HG03342 (cell line): Measurements from ENCODE around the gene PLPPR5.
A peak's percentile ranks its signal among the peaks of the same experiment; 100 is the strongest.
"Not testable (repeated sequence)": the region's sequence is repeated elsewhere in the genome, so short reads cannot be mapped to it uniquely, and the experiment has no call there.

Experiments used
- ATAC-seq: cut with Tn5 transposase; IDR thresholded peaks from one replicate; pipeline ENCODE4 v1.9.1; 2021; ENCODE audit warnings: mild to moderate bottlenecking, moderate library complexity; ENCODE audit not compliant: unreplicated experiment

The PLPPR5 gene

DNA sequence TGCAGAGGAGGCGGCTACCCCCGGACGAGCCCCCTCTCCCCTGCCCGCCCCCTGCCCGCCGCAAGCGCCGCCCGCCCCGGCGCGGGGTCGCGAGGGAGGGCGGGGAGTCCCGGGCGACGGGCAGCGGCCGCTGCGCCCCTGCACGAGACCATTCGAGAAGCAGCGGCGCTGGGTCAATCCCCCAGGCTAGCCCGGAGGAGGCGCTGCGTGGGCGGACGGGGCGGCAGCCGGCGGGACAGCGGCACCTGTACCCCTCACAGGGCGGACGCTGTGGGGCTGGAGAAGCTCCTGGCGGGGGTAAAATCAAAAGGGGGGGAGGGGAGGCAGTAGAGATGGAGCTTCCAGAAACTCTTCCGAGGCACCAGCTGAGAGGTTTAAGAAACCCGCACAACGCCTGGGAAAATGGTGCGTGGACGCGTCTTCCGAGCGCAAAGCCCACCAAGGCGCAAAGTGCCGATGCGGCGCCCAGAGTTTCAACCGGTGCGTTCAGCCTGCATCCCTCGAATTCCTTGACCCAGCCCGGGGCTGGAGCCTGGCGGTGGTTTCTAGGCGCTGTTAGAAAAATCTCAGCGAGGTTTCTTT lies at the start of gene PLPPR5:
Gene PLPPR5 (minus strand): TSS at position 1 of the 582 bp plus-strand sequence. CDS start 190 bp downstream, outside the sequence.
- no peak for ATAC-seq

- ATAC-seq = no peak
Observed at GRCh38 chr1:99051611-99052283, 47.1 kb upstream of the PLPPR5 start.

DNA sequence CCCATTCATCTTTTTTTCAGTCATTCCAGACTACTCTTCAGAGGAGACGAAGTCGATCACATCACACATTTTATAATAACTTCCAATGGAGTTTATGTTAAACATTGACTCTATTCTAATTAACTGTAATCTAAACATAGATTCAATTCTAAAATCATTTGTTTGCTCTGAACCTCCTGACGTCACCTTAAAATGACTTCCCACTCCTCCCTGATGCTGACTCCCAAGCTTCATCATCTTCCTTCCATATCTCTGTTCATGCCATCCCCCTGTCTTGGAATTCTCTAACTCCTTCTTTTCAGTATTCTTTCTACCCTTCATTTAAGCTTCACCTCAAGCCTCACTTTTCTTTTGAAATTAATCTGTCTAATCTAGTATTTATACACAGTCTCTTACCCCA lies 45.1 kb upstream of the PLPPR5 start:
- no peak for ATAC-seq

DNA sequence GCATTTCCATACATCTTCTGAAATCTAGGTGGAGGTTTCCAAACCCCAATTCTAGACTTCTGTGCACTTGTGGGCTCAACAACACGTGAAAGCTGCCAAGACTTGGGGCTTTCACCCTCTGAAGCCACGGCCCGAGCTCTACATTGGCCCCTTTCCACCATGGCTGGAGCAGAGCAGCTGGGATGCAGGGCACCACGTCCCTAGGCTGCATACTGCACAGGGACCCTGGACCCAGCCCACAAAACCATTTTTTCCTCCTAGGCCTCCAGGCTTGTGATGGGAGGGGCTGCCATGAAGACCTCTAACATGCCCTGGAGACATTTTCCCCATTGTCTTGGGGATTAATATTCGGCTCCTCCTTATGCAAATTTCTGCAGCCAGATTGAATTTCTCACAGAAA lies 32.1 kb upstream of the PLPPR5 start:
- ATAC-seq = not testable (repeated sequence)

GRCh38 chr1:99018313-99018712 lies 13.7 kb upstream of the PLPPR5 start:
- ATAC-seq = no peak

DNA sequence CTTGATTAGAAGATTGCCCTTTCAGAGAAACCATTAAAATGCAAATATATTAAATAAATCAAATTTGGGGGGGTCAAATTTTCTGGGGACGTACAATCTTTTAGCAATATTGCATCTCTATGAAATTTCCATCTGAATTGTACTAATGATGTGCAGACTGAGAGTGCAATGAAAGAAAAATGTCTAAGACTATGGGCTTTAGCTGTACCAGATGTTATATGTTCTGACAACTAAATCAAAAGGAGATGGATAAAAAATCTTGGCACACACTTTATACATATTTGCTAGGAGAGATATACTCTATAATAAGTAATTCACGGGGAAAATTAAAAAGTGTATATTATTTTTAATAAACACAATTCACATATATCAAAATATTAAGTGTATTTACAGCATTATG lies 13.0 kb upstream of the PLPPR5 start:
- no peak for ATAC-seq

GRCh38 chr1:99010679-99011078 lies 6.0 kb upstream of the PLPPR5 start:
- ATAC-seq = no peak

- ATAC-seq = no peak
Observed at GRCh38 chr1:99007366-99007765, 2.7 kb upstream of the PLPPR5 start.

GRCh38 chr1:99005537-99005942 lies 879 bp upstream of the PLPPR5 start:
- ATAC-seq = no peak

GRCh38 chr1:99004254-99004860 lies 304 bp downstream of the PLPPR5 start:
- no peak for ATAC-seq

DNA sequence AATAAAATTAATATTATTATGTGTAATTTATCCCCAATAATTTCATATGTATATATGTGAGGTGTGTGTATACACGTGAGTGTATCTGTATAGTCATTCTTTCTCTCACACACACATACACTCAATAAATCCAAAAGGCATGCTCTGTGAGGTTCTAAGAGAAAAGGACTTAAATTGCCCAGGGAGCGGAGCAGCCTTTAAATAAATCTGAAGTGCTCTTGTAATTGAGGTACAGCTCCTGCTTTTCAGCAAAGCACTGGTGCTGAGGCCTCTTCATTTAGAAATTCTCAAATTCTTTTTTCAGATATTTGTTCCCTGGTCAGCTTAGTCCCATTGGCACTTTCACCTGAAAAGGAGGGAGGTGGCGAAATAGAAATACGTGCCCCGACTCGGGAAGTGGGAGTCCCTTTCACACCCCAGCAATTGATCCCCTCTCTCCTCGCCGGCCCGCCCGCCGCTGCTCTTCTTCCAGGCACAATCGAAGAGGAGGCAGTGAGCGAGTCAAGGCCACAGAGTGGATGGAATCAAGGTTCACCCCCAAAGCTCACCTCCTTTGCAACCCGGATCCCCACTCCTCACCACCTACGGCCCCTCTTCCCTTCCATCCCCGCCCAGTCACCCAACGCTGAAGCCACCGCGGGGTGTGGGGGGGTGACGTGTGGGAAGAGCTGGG lies 944 bp downstream of the PLPPR5 start:
- no peak for ATAC-seq

DNA sequence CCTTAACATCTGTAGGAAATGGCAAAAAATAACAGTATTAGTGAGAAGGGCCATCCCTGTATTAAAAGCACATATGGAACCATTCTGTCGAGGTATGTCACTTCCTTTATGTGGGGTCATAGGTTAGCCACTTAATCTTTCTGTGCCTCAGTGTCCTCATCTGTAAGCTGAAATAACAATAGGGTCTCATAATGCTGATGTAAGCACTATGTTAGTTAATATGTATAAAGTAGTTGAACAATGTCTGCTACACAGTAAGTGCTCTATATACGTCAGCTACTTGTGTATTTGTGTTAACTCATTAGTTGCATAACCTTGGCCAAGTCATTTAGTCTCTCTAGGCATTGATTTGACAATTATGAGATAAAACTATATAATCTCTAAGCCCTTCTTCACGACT lies 11.8 kb downstream of the PLPPR5 start:
- ATAC-seq = no peak

DNA sequence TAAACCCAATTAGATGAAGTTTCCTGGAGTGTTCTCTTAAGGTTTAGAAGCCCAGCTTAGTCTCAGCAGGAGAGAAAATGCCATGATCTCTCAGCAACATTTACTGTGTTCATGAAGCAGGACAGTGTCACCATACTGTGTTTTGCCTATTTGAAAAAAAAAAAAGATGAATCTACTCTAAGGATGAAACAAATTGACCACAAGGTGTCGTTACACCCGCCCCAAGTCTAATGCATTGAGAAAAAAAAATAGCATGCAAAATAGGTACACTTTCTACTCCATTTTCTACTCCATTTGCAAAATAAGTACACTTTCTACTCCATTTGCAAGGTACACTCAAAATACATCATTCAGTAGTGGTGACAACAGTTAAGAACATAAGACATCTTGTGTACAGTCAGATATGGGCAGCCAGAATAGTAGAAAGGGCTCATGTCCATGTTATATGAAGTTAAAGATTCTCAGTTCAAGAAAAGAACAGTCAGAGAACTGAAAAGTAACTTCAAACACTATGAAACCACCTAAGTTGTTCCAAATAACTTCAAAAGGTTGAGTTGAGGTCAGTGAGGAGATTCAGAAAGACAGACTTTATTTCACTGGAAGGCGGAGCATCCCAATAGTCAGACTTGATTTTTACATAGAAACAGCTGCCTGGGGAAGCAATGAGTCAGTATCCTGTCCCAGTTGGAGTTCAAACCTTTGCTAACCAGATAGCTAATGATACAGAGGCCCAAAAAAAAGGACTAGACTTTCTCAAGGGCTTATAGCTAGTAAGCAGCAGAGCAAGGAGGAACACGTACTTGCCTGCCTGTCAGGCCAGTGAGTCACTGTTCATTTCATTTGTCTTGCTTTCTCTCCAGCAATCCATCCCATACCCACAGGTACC lies 13.3 kb downstream of the PLPPR5 start:
- ATAC-seq = peak; percentile 46

DNA sequence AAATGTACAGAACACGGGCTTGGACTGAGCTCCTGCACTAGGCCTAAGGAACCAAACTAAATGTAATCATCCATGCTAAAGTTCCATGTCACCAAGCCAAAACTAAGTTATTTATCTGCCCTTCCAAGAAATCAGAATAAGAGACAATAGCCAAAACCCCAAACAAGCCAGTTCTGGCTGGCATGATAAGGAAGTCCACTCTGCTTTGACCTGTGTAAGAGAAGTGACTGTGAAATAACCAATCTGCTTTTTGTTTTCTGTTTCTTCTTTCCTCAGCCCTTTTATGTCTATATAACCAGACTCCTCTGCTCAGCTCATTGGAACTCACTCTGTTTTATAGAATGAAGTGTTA lies 15.1 kb downstream of the PLPPR5 start:
- ATAC-seq = no peak

DNA sequence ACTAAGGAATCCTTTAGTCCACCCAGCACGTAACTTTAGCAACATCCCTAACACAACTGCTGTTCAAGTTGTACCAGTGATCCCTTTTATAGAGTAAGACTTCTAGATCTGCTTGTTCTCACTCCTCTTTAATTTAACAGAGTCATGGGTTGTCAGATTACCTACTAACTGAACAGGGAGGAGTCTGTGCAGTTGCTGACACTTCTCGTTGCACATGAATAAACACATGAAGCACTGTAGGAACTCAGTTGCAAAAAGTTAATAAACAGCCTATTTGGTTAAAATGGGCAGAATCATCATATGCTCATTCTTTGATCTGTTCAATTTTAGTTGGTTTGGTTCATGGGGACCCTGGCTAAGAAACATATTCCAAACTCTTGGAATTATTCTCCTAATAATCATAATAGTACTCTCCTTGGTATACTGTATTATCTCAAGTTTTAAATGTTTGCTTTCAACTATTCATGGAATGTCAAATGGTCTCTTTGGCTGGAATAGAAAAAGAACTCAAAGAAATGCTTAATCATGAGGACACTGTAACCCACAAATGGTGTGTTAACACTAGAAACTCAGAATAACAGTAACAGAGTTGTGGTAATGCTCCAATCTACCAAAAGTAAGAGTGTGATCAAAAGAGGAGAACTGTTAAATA lies 15.6 kb downstream of the PLPPR5 start:
- ATAC-seq = peak; percentile 60

- ATAC-seq = no peak
Observed at GRCh38 chr1:98985687-98986086, 19.0 kb downstream of the PLPPR5 start.

DNA sequence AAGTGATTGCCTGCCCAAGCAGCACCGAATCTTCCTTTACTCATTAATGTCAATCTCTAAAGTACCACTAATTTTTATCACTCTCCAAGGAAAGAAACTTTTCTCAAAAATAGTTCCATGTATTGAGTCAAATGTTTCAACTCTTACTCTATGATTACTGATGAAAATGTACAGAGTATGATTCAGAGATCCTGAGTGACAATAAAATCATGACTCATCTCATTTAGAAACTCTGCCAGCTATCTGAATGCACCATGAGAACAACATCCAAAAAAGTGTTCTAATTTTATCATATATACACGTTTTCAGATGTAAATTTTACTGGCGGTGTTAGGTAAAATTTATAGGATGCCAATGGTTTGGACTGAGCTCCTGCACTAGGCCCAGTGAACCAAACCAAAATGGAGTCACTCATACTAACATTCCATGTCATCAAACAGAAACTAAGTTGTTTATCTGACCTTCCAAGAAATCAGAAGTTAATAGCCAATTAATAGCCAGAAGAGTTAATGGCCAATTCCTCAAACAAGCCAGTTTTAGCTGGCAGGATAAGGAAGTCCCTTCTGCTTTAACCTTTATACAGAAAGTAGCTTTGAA lies 22.6 kb downstream of the PLPPR5 start:
- ATAC-seq = no peak

- ATAC-seq = no peak
Observed at GRCh38 chr1:98979463-98979862, 25.2 kb downstream of the PLPPR5 start.

GRCh38 chr1:98975810-98976209 lies 28.9 kb downstream of the PLPPR5 start:
- ATAC-seq = no peak

GRCh38 chr1:98975113-98975512 lies 29.5 kb downstream of the PLPPR5 start:
- no peak for ATAC-seq
